Osteocyte (in vitro differentiated cells): ENCODE results near the gene CHMP4A. TPM values are rescaled to one million over a fixed set of nuclear protein-coding genes. Genes with fewer than 3 reads are reported as not detected.

Experiments
- DNase-seq: peaks from one replicate; pipeline ENCODE4 v3.0.0; 2021; ENCODE audit warnings: mixed read lengths; ENCODE audit not compliant: unreplicated experiment; ENCODE audit errors: extremely low spot score
- H3K27ac Mint-ChIP-seq: one replicate; pipeline ENCODE4 v1.8.0; 2021; ENCODE audit warnings: mild to moderate bottlenecking, mixed read lengths; ENCODE audit not compliant: unreplicated experiment
- H3K27me3 Mint-ChIP-seq: one replicate; pipeline ENCODE4 v1.8.0; 2021; ENCODE audit warnings: mixed read lengths; ENCODE audit not compliant: unreplicated experiment
- H3K36me3 Mint-ChIP-seq: one replicate; pipeline ENCODE4 v1.8.0; 2021; ENCODE audit warnings: mixed read lengths; ENCODE audit not compliant: unreplicated experiment
- H3K4me1 Mint-ChIP-seq: one replicate; pipeline ENCODE4 v1.8.0; 2021; ENCODE audit warnings: mixed read lengths; ENCODE audit not compliant: unreplicated experiment
- H3K4me3 Mint-ChIP-seq: one replicate; pipeline ENCODE4 v1.8.0; 2021; ENCODE audit warnings: mild to moderate bottlenecking, moderate library complexity, mixed read lengths; ENCODE audit not compliant: unreplicated experiment
- H3K9me3 Mint-ChIP-seq: one replicate; pipeline ENCODE4 v1.8.0; 2021; ENCODE audit warnings: mixed read lengths; ENCODE audit not compliant: unreplicated experiment
- CTCF ChIP-seq: fragments of 200-600 bp; sonication (generic); IDR thresholded peaks from 2 replicates; pipeline ENCODE4 v1.5.0; 2021; ENCODE audit warnings: antibody characterized with exemption, mild to moderate bottlenecking, moderate library complexity
- total RNA-seq: library from RNA; stranded (reverse); gene quantifications from 2 replicates; pipeline ENCODE4 v1.2.1, GENCODE V29; 2021

Gene CHMP4A
- total RNA-seq, 1 donor from 2014 or later: 38.1 TPM

GRCh38 chr14:24179294-24179960 lies 33.9 kb downstream of the CHMP4A start:
- Mint-ChIP-seq H3K27me3 (no peaks in the 10 kb centered on the region), H3K4me1 (no peaks in the 10 kb centered on the region), H3K4me3 (no peak overlapping the region), H3K36me3 (peaks cover 22% of the 10 kb centered on the region), H3K9me3 (no peaks in the 10 kb centered on the region), H3K27ac (no peak overlapping the region)
- no peak for DNase-seq
- TF ChIP-seq CTCF: no peak

- DNase-seq: no peak
- H3K36me3 Mint-ChIP-seq: peaks cover 21% of the 10 kb centered on the region
- no peaks in the 10 kb centered on the region for H3K27me3 Mint-ChIP-seq
- H3K4me1 Mint-ChIP-seq: no peaks in the 10 kb centered on the region
- no peak overlapping the region for H3K27ac Mint-ChIP-seq
- TF ChIP-seq CTCF: no peak
- H3K4me3 Mint-ChIP-seq: no peak overlapping the region
- H3K9me3 Mint-ChIP-seq: no peaks in the 10 kb centered on the region
Observed at GRCh38 chr14:24178399-24179178, 34.7 kb downstream of the CHMP4A start.

GRCh38 chr14:24177891-24178290 lies 35.4 kb downstream of the CHMP4A start:
- H3K27me3 Mint-ChIP-seq: no peaks in the 10 kb centered on the region
- no peak overlapping the region for H3K4me3 Mint-ChIP-seq
- DNase-seq: no peak
- no peaks in the 10 kb centered on the region for H3K4me1 Mint-ChIP-seq
- TF ChIP-seq CTCF: no peak
- H3K27ac Mint-ChIP-seq: no peak overlapping the region
- peaks cover 22% of the 10 kb centered on the region for H3K36me3 Mint-ChIP-seq
- H3K9me3 Mint-ChIP-seq: no peaks in the 10 kb centered on the region

- H3K27ac Mint-ChIP-seq: no peak overlapping the region
Observed at GRCh38 chr14:24177041-24177825, 36.1 kb downstream of the CHMP4A start.

More at GRCh38 chr14:24177041-24177825, 36.1 kb downstream of the CHMP4A start:
- Mint-ChIP-seq H3K4me1 (no peaks in the 10 kb centered on the region), H3K36me3 (peaks cover 19% of the 10 kb centered on the region), H3K27me3 (no peaks in the 10 kb centered on the region), H3K4me3 (no peak overlapping the region), H3K9me3 (no peaks in the 10 kb centered on the region)
- no peak for TF ChIP-seq CTCF
- DNase-seq: no peak
